ENCODE results near the gene SLC9A3.

SLC9A3 gene

GRCh38 chr5:472076-472655 lies 52.1 kb downstream of the SLC9A3 start:
- no peak for TF ChIP-seq Cebpa-rat (IDR thresholded peaks at IDR 0.05)
- no peaks in the 10 kb centered on the region for H3K9me3 ChIP-seq
- H3K4me1 ChIP-seq, result peaks cover 56% of the 10 kb centered on the region
- peaks cover 66% of the 10 kb centered on the region for H4K20me1 ChIP-seq
- H3K36me3 ChIP-seq, result peaks cover 31% of the 10 kb centered on the region
- H3K4me3 ChIP-seq, result peak overlapping the region; percentile 84
- peaks cover 38% of the 10 kb centered on the region for H3K27me3 ChIP-seq
- peak overlapping the region; percentile 95 for H3K9ac ChIP-seq
- H3K27ac ChIP-seq, result peak overlapping the region; percentile 97
- H3K4me2 ChIP-seq, result peak overlapping the region; percentile 99

- Histone ChIP-seq H3K4me2 (peak overlapping the region; percentile 99), H3K4me3 (peak overlapping the region; percentile 84), H4K20me1 (peaks cover 61% of the 10 kb centered on the region), H3K9me3 (no peaks in the 10 kb centered on the region), H3K27ac (peak overlapping the region; percentile 97), H3K9ac (peak overlapping the region; percentile 95), H3K4me1 (peaks cover 51% of the 10 kb centered on the region), H3K36me3 (peaks cover 36% of the 10 kb centered on the region), H3K27me3 (peaks cover 33% of the 10 kb centered on the region)
- TF ChIP-seq Cebpa-rat (IDR thresholded peaks at IDR 0.05), result no peak
Observed at GRCh38 chr5:471750-472058, 52.5 kb downstream of the SLC9A3 start.

GRCh38 chr5:470961-471749 lies 53.1 kb downstream of the SLC9A3 start:
- Histone ChIP-seq H3K4me1 (peaks cover 46% of the 10 kb centered on the region), H3K27ac (no peak overlapping the region), H3K9me3 (no peaks in the 10 kb centered on the region), H3K36me3 (peaks cover 41% of the 10 kb centered on the region), H3K27me3 (peaks cover 28% of the 10 kb centered on the region), H3K4me2 (peak overlapping the region; percentile 99), H3K9ac (peak overlapping the region; percentile 95), H4K20me1 (peaks cover 55% of the 10 kb centered on the region), H3K4me3 (peak overlapping the region; percentile 84)
- no peak for TF ChIP-seq Cebpa-rat (IDR thresholded peaks at IDR 0.05)

DNA sequence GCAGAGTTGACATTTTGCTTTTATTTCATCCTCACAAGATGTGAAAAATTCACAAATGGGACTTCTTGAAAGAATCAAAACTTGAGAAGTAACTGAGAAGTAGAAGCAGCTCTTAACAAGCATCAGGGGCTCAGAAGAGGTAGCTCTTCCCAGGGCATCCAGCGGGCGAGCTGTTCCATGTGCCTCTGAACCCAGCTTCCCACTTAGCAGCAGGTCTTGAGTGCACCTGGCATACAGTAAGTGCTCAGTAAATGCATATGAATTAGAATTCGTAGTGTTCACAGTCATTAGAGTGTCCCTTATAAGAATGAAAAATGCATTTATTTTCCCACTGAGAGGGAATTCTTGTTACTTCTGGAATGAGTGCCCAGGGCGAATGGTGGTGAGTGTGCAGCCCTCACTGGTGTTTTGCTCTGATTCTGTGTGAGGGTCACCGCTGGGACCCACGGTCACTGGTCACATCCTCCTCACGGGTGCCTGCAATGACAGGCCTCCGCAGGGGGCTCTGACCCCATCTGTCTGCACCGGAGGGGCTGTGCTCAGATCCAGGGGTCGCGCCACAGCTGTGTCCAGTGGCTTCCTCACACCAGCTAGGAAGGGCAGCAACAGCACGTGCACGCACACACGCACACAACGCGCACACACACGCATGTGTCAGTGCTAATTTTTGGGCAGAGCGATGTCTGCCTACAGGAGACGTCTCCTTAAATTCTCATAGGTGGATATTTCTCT lies 54.3 kb downstream of the SLC9A3 start:
- Histone ChIP-seq H3K9me3 (no peaks in the 10 kb centered on the region), H3K4me3 (no peak overlapping the region), H3K36me3 (peaks cover 54% of the 10 kb centered on the region), H3K27me3 (peaks cover 16% of the 10 kb centered on the region), H3K4me1 (peaks cover 36% of the 10 kb centered on the region), H3K4me2 (no peak overlapping the region), H4K20me1 (peaks cover 49% of the 10 kb centered on the region), H3K9ac (no peak overlapping the region), H3K27ac (no peak overlapping the region)
- TF ChIP-seq Cebpa-rat (IDR thresholded peaks at IDR 0.05), result no peak

GRCh38 chr5:468401-468800 lies 55.8 kb downstream of the SLC9A3 start:
- H3K9ac ChIP-seq, result no peak overlapping the region
- TF ChIP-seq Cebpa-rat (IDR thresholded peaks at IDR 0.05), result no peak
- peaks cover 66% of the 10 kb centered on the region for H3K36me3 ChIP-seq
- peaks cover 1% of the 10 kb centered on the region; the same call in 1 of the 2 replicates for H3K27me3 ChIP-seq
- no peak overlapping the region for H3K4me2 ChIP-seq
- peaks cover 51% of the 10 kb centered on the region for H4K20me1 ChIP-seq
- no peaks in the 10 kb centered on the region for H3K9me3 ChIP-seq
- peaks cover 45% of the 10 kb centered on the region for H3K4me1 ChIP-seq
- H3K27ac ChIP-seq, result no peak overlapping the region
- no peak overlapping the region for H3K4me3 ChIP-seq

DNA sequence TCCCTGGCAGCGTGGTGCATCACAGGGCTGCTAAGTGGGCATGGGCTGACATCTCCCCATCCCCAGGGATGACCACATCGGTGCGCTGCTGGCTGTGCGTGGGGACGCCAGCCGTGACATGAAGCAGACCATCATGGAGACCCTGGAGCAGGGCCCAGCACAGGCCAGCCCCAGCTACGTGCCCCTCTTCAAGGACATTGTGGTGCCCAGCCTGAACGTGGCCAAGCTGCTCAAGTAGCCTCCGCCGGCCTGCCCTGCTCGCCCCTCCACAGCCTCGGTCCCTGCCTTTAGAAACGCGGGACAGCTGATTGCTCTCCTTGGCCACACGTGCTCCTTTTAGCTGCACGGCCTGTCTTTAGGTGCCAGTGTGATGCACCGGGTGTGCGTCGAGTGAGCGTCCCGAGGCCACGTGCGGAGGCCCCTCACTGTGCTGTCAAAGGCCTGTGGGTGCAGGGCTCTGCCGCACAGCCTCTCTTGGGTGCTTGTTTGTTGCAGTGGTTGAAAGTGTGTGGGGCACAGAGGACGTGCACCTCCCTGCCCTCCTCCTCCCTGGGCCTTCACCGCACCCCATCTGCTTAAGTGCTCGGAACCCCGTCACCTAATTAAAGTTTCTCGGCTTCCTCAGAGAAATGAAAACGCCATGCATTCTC lies 57.5 kb downstream of the SLC9A3 start:
- peaks cover 49% of the 10 kb centered on the region for H4K20me1 ChIP-seq

DNA sequence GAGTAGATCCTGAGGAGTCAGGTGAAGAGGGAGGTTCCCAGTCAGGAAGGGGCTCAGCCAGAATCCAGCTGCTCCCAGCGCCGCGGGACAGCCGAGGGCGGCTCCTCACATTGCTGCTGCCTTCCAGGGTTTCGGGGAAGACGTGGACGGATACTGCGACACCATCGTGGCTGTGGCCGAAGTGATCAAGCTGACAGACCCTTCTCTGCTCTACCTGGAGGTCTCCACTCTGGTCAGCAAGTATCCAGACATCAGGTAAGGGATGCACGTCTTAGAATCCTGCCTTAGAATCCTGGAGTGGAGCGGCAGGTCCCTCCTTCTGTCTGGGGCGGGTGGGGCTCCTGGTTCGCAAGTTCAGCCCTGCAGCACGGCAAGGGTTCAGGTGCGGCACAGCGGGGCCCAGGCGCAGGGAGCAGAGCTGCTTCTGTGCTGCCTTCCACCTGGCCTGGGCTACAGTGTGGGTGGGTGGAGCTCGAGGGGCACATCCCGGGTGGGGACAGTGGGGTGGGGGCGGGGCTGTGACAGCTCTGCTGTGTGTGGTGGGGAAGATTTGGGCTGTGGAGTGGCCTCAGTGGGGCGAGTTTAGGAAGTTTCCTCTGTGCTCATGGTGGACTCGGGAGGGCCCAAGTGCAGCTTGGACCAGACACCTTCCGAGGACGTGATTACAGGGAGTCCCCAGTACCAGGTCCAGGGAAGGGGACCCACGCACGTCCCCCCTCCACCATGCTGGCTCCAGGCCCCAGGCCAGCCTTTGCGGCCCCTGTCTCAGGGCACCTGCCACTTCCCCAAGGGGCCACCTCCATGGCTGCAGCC lies 58.5 kb downstream of the SLC9A3 start:
- Histone ChIP-seq H3K27ac (no peak overlapping the region), H4K20me1 (peaks cover 39% of the 10 kb centered on the region), H3K36me3 (peaks cover 82% of the 10 kb centered on the region), H3K9ac (no peak overlapping the region), H3K9me3 (no peaks in the 10 kb centered on the region), H3K4me3 (no peak overlapping the region), H3K4me2 (no peak overlapping the region), H3K4me1 (peaks cover 27% of the 10 kb centered on the region), H3K27me3 (no peaks in the 10 kb centered on the region)
- TF ChIP-seq Cebpa-rat (IDR thresholded peaks at IDR 0.05), result no peak

More for the DNA sequence above, 57.5 kb downstream of the SLC9A3 start:
- H3K36me3 ChIP-seq, result peaks cover 81% of the 10 kb centered on the region
- H3K27me3 ChIP-seq, result no peaks in the 10 kb centered on the region
- no peak overlapping the region for H3K4me2 ChIP-seq
- H3K4me3 ChIP-seq, result no peak overlapping the region
- no peak overlapping the region for H3K27ac ChIP-seq
- TF ChIP-seq Cebpa-rat (IDR thresholded peaks at IDR 0.05), result no peak
- no peak overlapping the region for H3K9ac ChIP-seq
- peaks cover 37% of the 10 kb centered on the region for H3K4me1 ChIP-seq
- no peaks in the 10 kb centered on the region for H3K9me3 ChIP-seq

GRCh38 chr5:464843-465590 lies 59.2 kb downstream of the SLC9A3 start:
- Histone ChIP-seq H3K4me2 (peak overlapping the region; percentile 58), H4K20me1 (peaks cover 41% of the 10 kb centered on the region), H3K4me1 (peaks cover 19% of the 10 kb centered on the region), H3K36me3 (peaks cover 84% of the 10 kb centered on the region), H3K9me3 (no peaks in the 10 kb centered on the region), H3K27ac (no peak overlapping the region), H3K4me3 (no peak overlapping the region), H3K9ac (no peak overlapping the region), H3K27me3 (no peaks in the 10 kb centered on the region)
- TF ChIP-seq Cebpa-rat (IDR thresholded peaks at IDR 0.05), result no peak

All from BLaER1 (cell line).